Measurements from ENCODE around the gene CEP63.

Gene CEP63

DNA sequence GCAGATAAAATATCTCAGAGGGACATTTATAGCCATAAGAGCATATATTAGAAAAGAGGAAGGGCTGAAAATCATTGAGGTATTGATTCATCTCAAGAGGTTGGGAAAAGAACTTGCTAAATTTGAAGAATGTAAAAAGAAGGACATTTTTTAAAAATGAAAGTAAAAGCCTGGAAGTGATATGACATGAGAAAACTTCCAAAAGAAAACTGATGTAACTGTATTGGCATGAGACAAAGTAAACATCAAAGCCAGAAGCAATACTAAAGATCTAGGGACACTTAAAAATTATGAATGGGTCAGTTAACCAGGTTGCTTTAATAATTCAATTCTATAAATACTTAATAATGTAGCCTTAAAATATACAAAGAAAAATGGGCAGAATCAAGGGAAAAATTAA is 31.9 kb downstream of the CEP63 start:
- peak; percentile 69 for DNase-seq (ENCODE audit: low read depth)
- Histone ChIP-seq H3K27me3 (replicated peaks; ENCODE audit: control insufficient read depth, insufficient read depth, low read length) (no peaks in the 10 kb centered on the region), H3K4me3 (ENCODE audit: low read length) (peak overlapping the region; percentile 70), H3K36me3 (ENCODE audit: control insufficient read depth, insufficient read depth, low read length, severe bottlenecking) (no peaks in the 10 kb centered on the region), H3K9me3 (ENCODE audit: control insufficient read depth, low read length) (peaks cover 10% of the 10 kb centered on the region), H3K4me1 (ENCODE audit: control insufficient read depth, insufficient read depth, low read length) (peaks cover 11% of the 10 kb centered on the region), H3K9ac (ENCODE audit: low read length) (peak overlapping the region; percentile 59)

DNA sequence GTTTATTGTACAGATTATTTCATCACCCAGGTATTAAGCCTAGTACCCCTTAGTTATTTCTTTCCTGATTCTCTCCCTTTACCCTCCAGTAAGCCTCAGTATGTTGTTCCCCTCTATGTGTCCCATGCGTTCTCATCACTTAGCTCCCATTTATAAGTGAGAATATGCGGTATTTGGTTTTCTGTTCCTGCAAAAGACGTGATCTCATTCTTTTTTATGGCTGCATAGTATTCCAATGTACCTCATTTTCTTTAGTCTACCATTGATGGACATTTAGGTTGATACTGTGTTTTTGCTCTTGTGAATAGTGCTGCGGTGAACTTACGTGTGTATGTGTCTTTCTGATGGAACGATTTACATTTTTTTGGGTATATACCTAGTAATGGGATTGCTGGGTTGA is 36.7 kb downstream of the CEP63 start:
- H3K36me3 ChIP-seq (ENCODE audit: control insufficient read depth, insufficient read depth, low read length, severe bottlenecking), result no peaks in the 10 kb centered on the region
- no peak overlapping the region for H3K9ac ChIP-seq (ENCODE audit: low read length)

DNA sequence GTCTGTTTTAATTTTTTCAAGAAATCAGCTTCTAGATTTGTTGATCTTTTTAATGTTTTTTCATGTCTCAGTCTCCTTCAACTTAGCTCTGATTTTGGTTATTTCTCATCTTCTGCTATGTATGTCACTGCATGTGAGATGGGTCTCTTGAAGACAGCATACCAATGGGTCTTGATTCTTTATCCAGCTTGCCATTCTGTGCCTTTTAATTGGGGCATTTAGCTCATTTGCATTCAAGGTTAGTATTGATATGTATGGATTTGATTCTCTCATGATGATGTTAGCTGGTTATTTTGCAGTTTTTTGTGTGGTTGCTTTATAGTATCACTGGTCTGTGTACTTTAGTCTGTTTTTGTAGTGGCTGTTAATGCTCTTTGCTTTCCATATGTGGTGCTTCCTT is 39.4 kb downstream of the CEP63 start:
- H3K4me1 ChIP-seq (ENCODE audit: control insufficient read depth, insufficient read depth, low read length), result no peaks in the 10 kb centered on the region
- no peak overlapping the region for H3K9ac ChIP-seq (ENCODE audit: low read length)
- H3K4me3 ChIP-seq (ENCODE audit: low read length), result no peak overlapping the region
- no peaks in the 10 kb centered on the region for H3K27me3 ChIP-seq (replicated peaks; ENCODE audit: control insufficient read depth, insufficient read depth, low read length)
- H3K9me3 ChIP-seq (ENCODE audit: control insufficient read depth, low read length), result peaks cover 33% of the 10 kb centered on the region
- H3K36me3 ChIP-seq (ENCODE audit: control insufficient read depth, insufficient read depth, low read length, severe bottlenecking), result no peaks in the 10 kb centered on the region
- no peak for DNase-seq (ENCODE audit: low read depth)

More for the DNA sequence above, 36.7 kb downstream of the CEP63 start:
- Histone ChIP-seq H3K27me3 (replicated peaks; ENCODE audit: control insufficient read depth, insufficient read depth, low read length) (no peaks in the 10 kb centered on the region), H3K9me3 (ENCODE audit: control insufficient read depth, low read length) (peaks cover 39% of the 10 kb centered on the region), H3K4me3 (ENCODE audit: low read length) (no peak overlapping the region), H3K4me1 (ENCODE audit: control insufficient read depth, insufficient read depth, low read length) (peaks cover 1% of the 10 kb centered on the region)
- DNase-seq (ENCODE audit: low read depth), result no peak

DNA sequence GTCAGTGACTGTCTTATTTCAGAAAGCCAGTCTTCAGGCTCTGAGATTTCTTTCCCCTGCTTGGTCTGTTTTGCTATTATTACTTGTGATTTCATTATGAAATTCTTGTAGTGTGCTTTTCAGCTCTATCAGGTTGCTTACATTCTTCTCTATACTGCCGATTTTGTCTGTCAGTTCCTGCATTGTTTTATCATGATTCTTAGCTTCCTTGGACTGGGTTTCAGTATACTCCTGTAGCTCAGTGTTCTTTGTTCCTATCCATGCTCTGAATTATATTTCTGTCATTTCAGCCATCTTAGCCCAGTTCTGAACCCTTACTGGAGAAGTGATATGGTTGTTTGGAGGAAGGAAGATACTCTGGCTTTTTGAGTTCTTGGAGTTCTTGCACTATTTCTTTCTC is 40.5 kb downstream of the CEP63 start:
- Histone ChIP-seq H3K27me3 (replicated peaks; ENCODE audit: control insufficient read depth, insufficient read depth, low read length) (no peaks in the 10 kb centered on the region), H3K9ac (ENCODE audit: low read length) (no peak overlapping the region), H3K4me3 (ENCODE audit: low read length) (no peak overlapping the region), H3K36me3 (ENCODE audit: control insufficient read depth, insufficient read depth, low read length, severe bottlenecking) (no peaks in the 10 kb centered on the region), H3K4me1 (ENCODE audit: control insufficient read depth, insufficient read depth, low read length) (no peaks in the 10 kb centered on the region), H3K9me3 (ENCODE audit: control insufficient read depth, low read length) (peaks cover 33% of the 10 kb centered on the region)
- peak; percentile 1 for DNase-seq (ENCODE audit: low read depth)

DNA sequence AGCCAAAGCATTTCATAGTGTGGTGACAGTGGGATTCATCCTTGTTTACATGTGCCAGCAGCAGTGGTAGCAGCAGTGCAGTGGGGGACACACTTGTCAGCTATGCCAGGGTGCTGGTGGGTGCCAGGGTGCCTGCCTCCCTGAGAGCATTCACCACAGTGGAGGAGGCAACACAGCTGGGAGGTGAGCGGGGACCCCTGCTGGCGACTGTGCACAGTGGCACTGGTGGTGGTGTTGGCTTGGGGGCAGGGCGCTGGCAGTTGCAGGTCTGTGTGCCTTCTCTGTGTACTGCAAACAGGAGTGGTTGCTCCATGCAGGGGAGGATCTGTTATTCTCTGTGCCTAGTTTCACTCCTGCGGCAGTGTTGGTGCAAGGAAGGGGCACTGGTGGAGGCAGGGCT is 41.2 kb downstream of the CEP63 start:
- no peaks in the 10 kb centered on the region for H3K27me3 ChIP-seq (replicated peaks; ENCODE audit: control insufficient read depth, insufficient read depth, low read length)
- no peaks in the 10 kb centered on the region for H3K4me1 ChIP-seq (ENCODE audit: control insufficient read depth, insufficient read depth, low read length)
- DNase-seq (ENCODE audit: low read depth), result peak; percentile 1
- no peaks in the 10 kb centered on the region for H3K36me3 ChIP-seq (ENCODE audit: control insufficient read depth, insufficient read depth, low read length, severe bottlenecking)
- H3K9me3 ChIP-seq (ENCODE audit: control insufficient read depth, low read length), result peaks cover 33% of the 10 kb centered on the region
- no peak overlapping the region for H3K4me3 ChIP-seq (ENCODE audit: low read length)
- H3K9ac ChIP-seq (ENCODE audit: low read length), result no peak overlapping the region

DNA sequence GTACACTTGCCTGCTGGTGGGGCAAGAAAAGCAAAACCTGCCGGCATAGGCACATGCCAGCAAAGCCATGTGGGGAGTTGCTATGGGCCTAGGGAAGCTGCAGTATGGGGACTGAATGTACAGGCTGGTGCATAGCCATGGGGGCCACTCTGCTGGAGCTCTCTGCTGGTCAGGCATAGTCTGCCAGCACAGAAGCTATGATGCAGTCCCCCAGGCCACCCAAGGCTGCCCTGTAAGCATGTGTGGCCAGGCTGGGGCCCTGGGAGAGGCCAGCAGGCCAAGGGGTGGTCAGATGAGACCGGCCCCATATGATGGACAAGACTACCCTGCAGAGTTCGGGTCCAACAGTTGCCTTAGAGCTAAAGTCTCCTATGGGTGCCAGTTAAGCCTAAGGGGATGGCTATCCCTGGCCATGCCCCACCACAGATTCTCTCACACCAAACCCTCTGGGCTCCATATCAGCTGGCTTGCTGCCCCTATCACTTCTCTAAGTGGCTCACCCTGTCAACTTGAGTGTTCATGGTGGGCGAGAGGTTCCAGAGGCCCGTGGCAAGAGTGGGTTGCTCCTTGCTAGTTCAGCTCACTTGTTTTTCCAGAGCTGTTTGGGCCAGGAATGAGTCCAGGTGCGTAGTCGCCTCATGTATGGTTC is 41.8 kb downstream of the CEP63 start:
- H3K9ac ChIP-seq (ENCODE audit: low read length), result no peak overlapping the region
- no peaks in the 10 kb centered on the region for H3K4me1 ChIP-seq (ENCODE audit: control insufficient read depth, insufficient read depth, low read length)

DNA sequence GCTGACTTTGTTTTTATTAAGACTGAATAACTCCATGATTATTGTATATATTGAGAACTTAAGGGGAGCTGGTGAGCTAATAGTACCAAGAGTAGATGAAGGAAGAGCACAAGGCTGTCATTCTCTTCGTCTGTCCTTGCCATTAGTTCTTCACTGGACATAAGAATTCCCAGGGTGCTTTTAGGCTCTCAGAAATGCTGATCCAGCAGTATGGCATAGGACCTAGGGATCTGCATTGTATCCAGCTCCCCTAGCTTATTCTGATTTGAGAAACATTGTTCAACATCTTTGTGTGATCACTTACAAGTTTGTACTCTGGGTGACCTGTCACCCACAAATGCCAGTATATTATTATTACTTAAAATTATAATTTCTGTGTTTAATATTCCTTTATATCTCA is 47.6 kb downstream of the CEP63 start:
- Histone ChIP-seq H3K4me3 (ENCODE audit: low read length) (no peak overlapping the region), H3K9ac (ENCODE audit: low read length) (no peak overlapping the region), H3K36me3 (ENCODE audit: control insufficient read depth, insufficient read depth, low read length, severe bottlenecking) (peaks cover 35% of the 10 kb centered on the region), H3K27me3 (replicated peaks; ENCODE audit: control insufficient read depth, insufficient read depth, low read length) (no peaks in the 10 kb centered on the region), H3K9me3 (ENCODE audit: control insufficient read depth, low read length) (no peaks in the 10 kb centered on the region), H3K4me1 (ENCODE audit: control insufficient read depth, insufficient read depth, low read length) (no peaks in the 10 kb centered on the region)
- DNase-seq (ENCODE audit: low read depth), result no peak

More for the DNA sequence above, 41.8 kb downstream of the CEP63 start:
- DNase-seq (ENCODE audit: low read depth), result no peak
- Histone ChIP-seq H3K4me3 (ENCODE audit: low read length) (no peak overlapping the region), H3K27me3 (replicated peaks; ENCODE audit: control insufficient read depth, insufficient read depth, low read length) (no peaks in the 10 kb centered on the region), H3K36me3 (ENCODE audit: control insufficient read depth, insufficient read depth, low read length, severe bottlenecking) (peaks cover under 1% of the 10 kb centered on the region), H3K9me3 (ENCODE audit: control insufficient read depth, low read length) (peaks cover 30% of the 10 kb centered on the region)

DNA sequence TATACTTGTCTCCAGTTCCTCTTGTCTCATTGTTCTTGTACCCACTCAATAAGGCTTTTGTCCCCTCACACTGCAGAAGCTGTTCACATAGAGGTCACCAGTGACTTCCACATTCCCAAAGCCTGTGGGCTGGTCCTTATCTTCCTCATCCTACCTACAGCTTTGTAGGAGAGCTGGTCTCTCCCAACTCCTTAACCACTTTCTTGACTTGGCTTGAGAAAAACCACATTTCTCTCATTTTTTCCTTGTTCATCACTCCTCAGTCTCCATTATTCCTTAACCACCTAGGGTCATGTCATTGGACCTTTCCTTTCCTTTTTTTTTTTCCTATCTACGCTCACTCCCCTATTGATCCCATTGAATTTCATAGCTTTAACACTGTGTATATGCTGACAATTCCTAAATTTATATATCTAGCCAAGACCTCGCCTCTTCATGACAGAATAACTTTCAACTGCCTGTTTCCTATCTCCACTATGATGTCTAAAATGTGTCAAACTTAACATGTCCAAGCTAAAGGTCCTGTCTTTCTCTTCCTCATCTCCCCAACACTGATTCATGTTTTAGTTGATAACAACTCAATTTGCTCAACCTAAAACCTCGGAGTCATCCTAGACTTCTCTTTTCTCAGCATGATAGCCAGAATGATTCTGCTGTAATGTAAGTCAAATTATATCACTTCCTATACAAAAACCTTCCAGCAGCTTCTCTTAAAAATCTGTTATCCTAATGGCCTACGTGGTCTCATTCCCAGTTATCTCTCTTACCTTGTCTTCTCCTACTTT is 49.5 kb downstream of the CEP63 start:
- Histone ChIP-seq H3K9ac (ENCODE audit: low read length) (no peak overlapping the region), H3K4me3 (ENCODE audit: low read length) (no peak overlapping the region), H3K4me1 (ENCODE audit: control insufficient read depth, insufficient read depth, low read length) (no peaks in the 10 kb centered on the region), H3K9me3 (ENCODE audit: control insufficient read depth, low read length) (no peaks in the 10 kb centered on the region), H3K36me3 (ENCODE audit: control insufficient read depth, insufficient read depth, low read length, severe bottlenecking) (peaks cover 52% of the 10 kb centered on the region), H3K27me3 (replicated peaks; ENCODE audit: control insufficient read depth, insufficient read depth, low read length) (no peaks in the 10 kb centered on the region)
- no peak for DNase-seq (ENCODE audit: low read depth)

DNA sequence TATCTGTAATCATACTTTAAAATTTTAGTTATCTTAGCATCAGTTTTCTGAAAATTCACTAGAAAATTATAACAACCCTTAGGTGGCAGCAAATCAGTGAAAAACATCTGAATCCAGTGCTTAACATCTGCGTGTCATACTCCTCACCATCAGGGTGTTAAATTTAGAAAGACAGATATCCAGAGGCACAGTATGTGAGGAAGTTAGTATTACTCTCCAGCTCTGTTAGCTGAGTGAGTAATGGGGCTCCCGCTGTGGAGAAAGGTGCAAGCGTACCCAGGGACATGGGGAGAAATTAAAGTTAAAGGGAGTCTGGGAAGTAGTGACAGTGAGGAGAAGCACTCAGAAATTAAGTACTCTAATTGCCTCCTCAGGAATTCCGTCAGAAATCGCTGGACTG is 50.9 kb downstream of the CEP63 start:
- Histone ChIP-seq H3K36me3 (ENCODE audit: control insufficient read depth, insufficient read depth, low read length, severe bottlenecking) (peaks cover 56% of the 10 kb centered on the region), H3K4me1 (ENCODE audit: control insufficient read depth, insufficient read depth, low read length) (no peaks in the 10 kb centered on the region), H3K9ac (ENCODE audit: low read length) (no peak overlapping the region), H3K9me3 (ENCODE audit: control insufficient read depth, low read length) (no peaks in the 10 kb centered on the region), H3K27me3 (replicated peaks; ENCODE audit: control insufficient read depth, insufficient read depth, low read length) (no peaks in the 10 kb centered on the region), H3K4me3 (ENCODE audit: low read length) (no peak overlapping the region)
- DNase-seq (ENCODE audit: low read depth), result no peak

DNA sequence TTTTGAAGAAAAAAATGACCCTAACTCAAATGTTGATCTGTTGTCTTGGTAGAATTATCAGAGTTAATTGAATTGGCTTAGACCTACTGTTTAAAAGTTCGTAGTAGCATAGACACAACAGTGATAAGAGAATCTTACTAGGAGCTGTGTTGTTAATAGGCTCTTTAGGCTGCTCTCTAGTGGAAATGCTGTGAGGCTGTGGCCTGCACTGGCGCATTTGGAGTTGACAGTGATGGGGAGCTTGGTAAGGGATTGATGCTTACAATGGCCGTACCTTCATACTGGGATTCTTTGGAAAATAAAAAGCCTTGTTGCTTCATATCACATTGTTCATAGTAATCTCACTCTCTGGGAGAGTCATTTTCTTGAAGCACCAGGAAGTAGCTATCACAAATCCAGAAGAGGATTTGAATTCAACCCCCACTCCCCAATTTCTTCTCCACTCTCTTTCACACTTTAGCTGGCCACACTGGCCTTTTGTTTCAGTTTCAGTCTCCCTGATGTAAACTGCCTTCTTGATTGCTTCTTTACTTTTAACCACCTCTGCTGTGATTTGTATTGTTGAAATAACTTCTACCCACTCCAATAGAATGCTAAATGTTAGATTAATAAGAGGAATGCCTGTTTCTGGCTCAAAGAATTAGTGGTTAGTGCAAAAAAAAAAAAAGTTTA is 56.6 kb downstream of the CEP63 start:
- H3K4me3 ChIP-seq (ENCODE audit: low read length), result no peak overlapping the region
- no peak for DNase-seq (ENCODE audit: low read depth)
- H3K36me3 ChIP-seq (ENCODE audit: control insufficient read depth, insufficient read depth, low read length, severe bottlenecking), result peaks cover 51% of the 10 kb centered on the region
- no peaks in the 10 kb centered on the region for H3K27me3 ChIP-seq (replicated peaks; ENCODE audit: control insufficient read depth, insufficient read depth, low read length)
- no peak overlapping the region for H3K9ac ChIP-seq (ENCODE audit: low read length)
- H3K9me3 ChIP-seq (ENCODE audit: control insufficient read depth, low read length), result no peaks in the 10 kb centered on the region
- no peaks in the 10 kb centered on the region for H3K4me1 ChIP-seq (ENCODE audit: control insufficient read depth, insufficient read depth, low read length)

DNA sequence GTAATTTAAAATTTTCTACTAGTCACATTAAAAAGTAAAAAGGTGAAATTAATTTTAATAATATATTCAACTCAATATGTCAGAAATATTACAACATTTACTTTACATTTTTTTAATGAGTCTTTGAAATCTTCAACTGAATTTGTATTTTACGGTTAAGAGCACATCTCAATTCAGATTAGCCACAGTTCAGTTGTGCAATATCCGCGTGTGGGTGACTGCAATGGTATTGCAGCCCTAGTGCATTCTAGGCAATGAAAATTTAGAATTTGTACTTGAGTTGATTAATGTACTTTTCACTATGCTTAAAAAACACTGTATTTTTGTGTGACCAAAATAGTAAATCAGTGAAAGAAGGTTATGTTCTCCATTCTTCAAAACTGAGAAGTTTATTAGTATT is 57.3 kb downstream of the CEP63 start:
- H3K36me3 ChIP-seq (ENCODE audit: control insufficient read depth, insufficient read depth, low read length, severe bottlenecking), result peaks cover 51% of the 10 kb centered on the region
- H3K9me3 ChIP-seq (ENCODE audit: control insufficient read depth, low read length), result no peaks in the 10 kb centered on the region
- no peak overlapping the region for H3K9ac ChIP-seq (ENCODE audit: low read length)
- H3K4me3 ChIP-seq (ENCODE audit: low read length), result no peak overlapping the region
- no peaks in the 10 kb centered on the region for H3K27me3 ChIP-seq (replicated peaks; ENCODE audit: control insufficient read depth, insufficient read depth, low read length)
- DNase-seq (ENCODE audit: low read depth), result no peak
- no peaks in the 10 kb centered on the region for H3K4me1 ChIP-seq (ENCODE audit: control insufficient read depth, insufficient read depth, low read length)

Measured in adipocyte (in vitro differentiated cells).